Caco-2 (cell line): ENCODE data around the gene KCNQ5. TPM values are rescaled to one million over a fixed set of nuclear protein-coding genes. Genes with fewer than 3 reads are reported as not detected.

Source experiments
- BruUV-seq: library from RNA; stranded (reverse); fragments of 400-500 nt; replicated peaks from 2 replicates; lab custom pipeline; 2021; lab: Mats Ljungman, UMichigan
- CTCF ChIA-PET: fragments of 300-600 bp; sonication (Branson Sonifier 250); formaldehyde crosslinking; loops from one replicate; lab custom pipeline; 2022; ENCODE audit warnings: antibody characterized with exemption; lab: Charles Lee
- POLR2A ChIA-PET: fragments of 300-600 bp; sonication (Branson Sonifier 250); formaldehyde crosslinking; loops from one replicate; lab custom pipeline; 2022; ENCODE audit warnings: antibody characterized with exemption; lab: Charles Lee
- DNase-seq, 2 experiments: peaks; one replicate each; pipeline versions ENCODE4 v3.0.0 to v3.0.0-alpha.2; 2020 to 2022
- H3K27me3 ChIP-seq: replicated peaks from 2 replicates; pipeline ENCODE4 v1.6.0; 2011; ENCODE audit warnings: low read length; ENCODE audit not compliant: control insufficient read depth, insufficient read depth
- H3K36me3 ChIP-seq: 2 replicates; pipeline ENCODE4 v1.5.1; 2011; ENCODE audit warnings: low read length; ENCODE audit not compliant: control insufficient read depth, insufficient read depth
- H3K4me1 ChIP-seq: fragments of 250-450 bp; sonication (Bioruptor Pico); 2 replicates; pipeline ENCODE4 v1.5.1; 2020; ENCODE audit warnings: mild to moderate bottlenecking
- H3K4me3 ChIP-seq: 2 replicates; pipeline ENCODE4 v1.5.1; 2011; ENCODE audit warnings: low read depth, mild to moderate bottlenecking, control low read depth, low read length
- H3K9me3 ChIP-seq: fragments of 250-450 bp; sonication (Bioruptor Pico); 2 replicates; pipeline ENCODE4 v1.5.1; 2020; ENCODE audit warnings: mild to moderate bottlenecking, moderate library complexity
- H3K27ac Mint-ChIP-seq: one replicate; pipeline ENCODE4 v1.8.0; 2022; ENCODE audit warnings: mixed read lengths; ENCODE audit not compliant: unreplicated experiment
- H3K27me3 Mint-ChIP-seq: one replicate; pipeline ENCODE4 v1.8.0; 2022; ENCODE audit warnings: mixed read lengths; ENCODE audit not compliant: insufficient read depth, unreplicated experiment
- H3K36me3 Mint-ChIP-seq: one replicate; pipeline ENCODE4 v1.8.0; 2022; ENCODE audit warnings: mild to moderate bottlenecking, mixed read lengths; ENCODE audit not compliant: insufficient read depth, unreplicated experiment
- H3K4me1 Mint-ChIP-seq: one replicate; pipeline ENCODE4 v1.8.0; 2022; ENCODE audit warnings: low read depth, mixed read lengths; ENCODE audit not compliant: unreplicated experiment
- H3K4me3 Mint-ChIP-seq: one replicate; pipeline ENCODE4 v1.8.0; 2022; ENCODE audit warnings: mild to moderate bottlenecking, moderate library complexity, mixed read lengths; ENCODE audit not compliant: unreplicated experiment
- H3K9me3 Mint-ChIP-seq: one replicate; pipeline ENCODE4 v1.8.0; 2022; ENCODE audit warnings: mixed read lengths; ENCODE audit not compliant: unreplicated experiment
- CTCF ChIP-seq, 2 experiments: fragments of 200-600 bp in 1 of 2; IDR thresholded peaks; 1 replicate in 1 of 2; 2 replicates in 1 of 2; pipeline versions ENCODE4 v1.5.1 to v1.8.0; 2011 to 2022; ENCODE audit warnings: antibody characterized with exemption in 1 of 2, control low read depth in 1 of 2, inconsistent platforms in 1 of 2, low read depth in 1 of 2, low read length in 1 of 2, mild to moderate bottlenecking in 1 of 2, moderate library complexity in 1 of 2; ENCODE audit not compliant: insufficient read depth in 1 of 2, severe bottlenecking in 1 of 2, unreplicated experiment in 1 of 2
- intact Hi-C: fragments of 100-400 bp; cut with micrococcal nuclease; formaldehyde crosslinking; loops from one replicate; pipeline ENCODE4 v1.10.0; 2022; ENCODE audit not compliant: unreplicated experiment
- total RNA-seq: library from RNA; stranded (reverse); gene quantifications from 2 replicates; pipeline ENCODE4 v1.2.3, GENCODE V29; 2022

Gene KCNQ5
- total RNA-seq, 1 experiment from 2014 or later = 0.20 TPM

DNA sequence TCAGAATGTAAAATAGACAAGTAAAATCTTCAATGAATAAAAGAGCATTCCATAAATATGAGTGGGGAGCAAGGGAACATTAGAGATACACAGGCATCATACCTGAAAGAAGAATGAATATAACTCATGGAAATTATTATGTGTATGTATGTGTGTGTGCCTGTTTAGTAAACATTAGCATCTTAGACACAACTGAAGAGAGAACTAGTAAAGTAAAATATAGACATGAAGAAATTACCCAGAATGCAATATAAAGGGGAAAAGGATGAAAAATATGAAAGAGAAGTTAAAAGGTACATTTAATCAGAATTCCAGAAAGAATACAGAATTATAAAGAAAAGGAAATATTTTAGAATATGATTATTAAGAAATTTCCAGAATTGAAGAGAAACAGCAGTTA, 264.3 kb downstream of the KCNQ5 start:
- no peak overlapping the region for H3K27ac Mint-ChIP-seq
- BruUV-seq = no TSS peak
- Histone ChIP-seq H3K27me3 (no peaks in the 10 kb centered on the region), H3K4me1 (no peaks in the 10 kb centered on the region), H3K36me3 (no peaks in the 10 kb centered on the region), H3K9me3 (no peaks in the 10 kb centered on the region), H3K4me3 (no peak overlapping the region)
- no peak for TF ChIP-seq CTCF (IDR thresholded peaks at IDR 0.05; ENCODE audit: insufficient read depth in 1 of 2, low read depth in 1 of 2, low read length in 1 of 2, severe bottlenecking in 1 of 2, unreplicated experiment in 1 of 2)
- intact Hi-C loops = no loop called here
- H3K9me3 Mint-ChIP-seq = peaks cover 12% of the 10 kb centered on the region
- no peak for DNase-seq
- peaks cover 3% of the 10 kb centered on the region for H3K27me3 Mint-ChIP-seq
- no peaks in the 10 kb centered on the region for H3K4me1 Mint-ChIP-seq
- POLR2A ChIA-PET = no interaction called here
- CTCF ChIA-PET = no interaction called here
- no peaks in the 10 kb centered on the region for H3K36me3 Mint-ChIP-seq
- no peak overlapping the region for H3K4me3 Mint-ChIP-seq

DNA sequence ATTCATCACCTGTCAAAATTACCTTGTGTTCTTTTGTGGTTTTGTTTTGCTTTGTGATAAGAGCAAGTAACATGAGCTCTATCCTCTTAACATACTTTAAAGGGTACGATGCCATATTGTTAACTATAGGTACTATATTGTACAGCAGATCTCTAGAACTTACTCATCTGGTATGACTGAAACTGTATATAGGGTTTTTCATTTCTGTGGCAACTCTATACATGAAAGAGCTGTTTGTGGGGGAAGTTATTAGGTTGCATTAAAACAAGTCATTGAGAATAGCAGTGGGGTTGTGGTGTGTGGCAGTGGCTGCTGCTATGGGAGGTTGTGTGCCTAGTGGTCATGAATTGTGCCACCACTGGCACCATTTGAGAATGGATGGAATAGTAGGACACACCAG, 268.4 kb downstream of the KCNQ5 start:
- ChIA-PET CTCF (no interaction called here), POLR2A (no interaction called here)

DNA sequence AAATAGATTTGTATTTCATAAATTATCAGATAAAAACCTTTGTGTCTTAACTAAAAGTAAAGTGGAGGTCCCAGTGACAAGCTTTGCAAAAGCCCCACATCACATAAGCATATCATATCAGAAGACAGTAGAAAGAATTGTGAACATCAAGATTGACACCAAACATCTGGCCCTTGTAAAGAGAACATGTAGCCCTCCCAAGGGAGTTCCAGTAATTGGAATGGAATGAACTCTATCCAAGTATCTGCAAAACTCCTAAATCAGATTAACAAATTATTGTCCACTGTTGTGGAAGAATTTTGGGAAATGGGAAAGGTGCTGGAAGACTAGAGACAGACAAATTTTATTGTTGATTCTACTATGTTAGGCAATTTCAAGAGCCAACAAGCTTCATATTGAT, 268.8 kb downstream of the KCNQ5 start:
- no peak overlapping the region for H3K4me3 ChIP-seq
- H3K9me3 ChIP-seq = no peaks in the 10 kb centered on the region
- peaks cover 10% of the 10 kb centered on the region for H3K9me3 Mint-ChIP-seq
- H3K27ac Mint-ChIP-seq = no peak overlapping the region
- no peaks in the 10 kb centered on the region for H3K4me1 Mint-ChIP-seq
- ChIA-PET CTCF (no interaction called here), POLR2A (no interaction called here)
- no peak for DNase-seq
- H3K4me3 Mint-ChIP-seq = no peak overlapping the region
- H3K27me3 ChIP-seq = no peaks in the 10 kb centered on the region
- no peak for TF ChIP-seq CTCF (IDR thresholded peaks at IDR 0.05; ENCODE audit: insufficient read depth in 1 of 2, low read depth in 1 of 2, low read length in 1 of 2, severe bottlenecking in 1 of 2, unreplicated experiment in 1 of 2)
- no peaks in the 10 kb centered on the region for H3K4me1 ChIP-seq
- H3K36me3 ChIP-seq = no peaks in the 10 kb centered on the region
- intact Hi-C loops = no loop called here
- BruUV-seq = no TSS peak
- H3K27me3 Mint-ChIP-seq = peaks cover 3% of the 10 kb centered on the region
- H3K36me3 Mint-ChIP-seq = no peaks in the 10 kb centered on the region

More for the DNA sequence above, 268.4 kb downstream of the KCNQ5 start:
- H3K4me1 Mint-ChIP-seq = no peaks in the 10 kb centered on the region
- H3K4me1 ChIP-seq = no peaks in the 10 kb centered on the region
- no peak for DNase-seq
- no peak overlapping the region for H3K4me3 ChIP-seq
- BruUV-seq = no TSS peak
- no peak for TF ChIP-seq CTCF (IDR thresholded peaks at IDR 0.05; ENCODE audit: insufficient read depth in 1 of 2, low read depth in 1 of 2, low read length in 1 of 2, severe bottlenecking in 1 of 2, unreplicated experiment in 1 of 2)
- H3K9me3 ChIP-seq = no peaks in the 10 kb centered on the region
- no peaks in the 10 kb centered on the region for H3K36me3 Mint-ChIP-seq
- intact Hi-C loops = no loop called here
- H3K27ac Mint-ChIP-seq = no peak overlapping the region
- peaks cover 12% of the 10 kb centered on the region for H3K9me3 Mint-ChIP-seq
- no peaks in the 10 kb centered on the region for H3K27me3 ChIP-seq
- no peaks in the 10 kb centered on the region for H3K36me3 ChIP-seq
- H3K4me3 Mint-ChIP-seq = no peak overlapping the region
- H3K27me3 Mint-ChIP-seq = peaks cover 3% of the 10 kb centered on the region
